HCT116 (cell line): Measurements from ENCODE around the gene CFAP54. TPM values are rescaled to one million over a fixed set of nuclear protein-coding genes. Genes with fewer than 3 reads are reported as not detected.

Experiments
- ATAC-seq: fragments of 200-7000 bp; cut with Tn5 transposase; 2 replicates; pipeline ENCODE4 v1.9.1; 2020; ENCODE audit warnings: mild to moderate bottlenecking, moderate library complexity
- BruUV-seq: library from RNA; stranded (reverse); fragments of 400-500 nt; replicated peaks from 2 replicates; lab custom pipeline; 2021; lab: Mats Ljungman, UMichigan
- CTCF ChIA-PET: fragments of 300-600 bp; sonication (Branson Sonifier 250); formaldehyde crosslinking; loops from one replicate; lab custom pipeline; 2021; ENCODE audit warnings: antibody characterized with exemption; lab: Charles Lee
- POLR2A ChIA-PET: fragments of 300-600, 350-600 bp; sonication (Branson Sonifier 250); formaldehyde crosslinking; loops from one replicate; lab custom pipeline; 2021; ENCODE audit warnings: antibody characterized with exemption; lab: Charles Lee
- RAD21 ChIA-PET, 2 experiments: fragments of 300-600 bp; sonication (Branson Sonifier 250); formaldehyde crosslinking; loops; one replicate each; lab custom pipeline; 2023; ENCODE audit warnings: low total read pairs in 2 of 2; ENCODE audit not compliant: uncharacterized antibody in 2 of 2, unreplicated experiment in 2 of 2, low non-redundant PET in 1 of 2; lab: Charles Lee
- DNase-seq: peaks from one replicate; pipeline ENCODE4 v3.0.0-alpha.2; 2010; ENCODE audit warnings: low read depth, low spot score
- H2AFZ ChIP-seq: fragments of 200-600 bp; shearing (Covaris generic), sonication (generic); 2 replicates; pipeline ENCODE4 v1.6.1; 2017; ENCODE audit warnings: low read depth, mixed run types, mixed read lengths, antibody characterized with exemption, low read length; ENCODE audit not compliant: poor library complexity, severe bottlenecking
- H3K27ac ChIP-seq: 2 replicates; pipeline ENCODE4 v1.5.1; 2012; ENCODE audit warnings: low read depth, low read length
- H3K27me3 ChIP-seq: fragments of 200-600 bp; sonication (generic); 2 replicates; pipeline ENCODE4 v1.6.1; 2016; ENCODE audit warnings: mixed run types, low read length, mixed read lengths; ENCODE audit not compliant: insufficient read depth
- H3K36me3 ChIP-seq, 2 experiments: fragments of 200-500 bp in 1 of 2; fragments of 200-600 bp in 1 of 2; sonication (Bioruptor generic) in 1 of 2; sonication (generic) in 1 of 2; 2 replicates each; pipeline versions ENCODE4 v1.5.1 to v1.6.1; 2014 to 2016; ENCODE audit warnings: low read length in 2 of 2, inconsistent platforms in 1 of 2, mixed read lengths in 1 of 2, mixed run types in 1 of 2; ENCODE audit not compliant: insufficient read depth in 2 of 2, control insufficient read depth in 1 of 2
- H3K4me1 ChIP-seq, 2 experiments: fragments of 200-600 bp in 1 of 2; sonication (generic) in 1 of 2; 2 replicates each; pipeline versions ENCODE4 v1.5.1 to v1.6.1; 2012 to 2017; ENCODE audit warnings: low read length in 2 of 2, inconsistent platforms in 1 of 2, mild to moderate bottlenecking in 1 of 2, mixed read lengths in 1 of 2, mixed run types in 1 of 2, moderate library complexity in 1 of 2; ENCODE audit not compliant: insufficient read depth in 2 of 2, control insufficient read depth in 1 of 2
- H3K4me2 ChIP-seq: fragments of 200-600 bp; sonication (generic); 2 replicates; pipeline ENCODE4 v1.6.1; 2017; ENCODE audit warnings: mixed run types, low read length, mixed read lengths
- H3K4me3 ChIP-seq, 2 experiments: fragments of 200-600 bp in 1 of 2; sonication (generic) in 1 of 2; replicated peaks in 1 of 2; 2 replicates each; pipeline ENCODE4 v1.5.1; 2011 to 2016; ENCODE audit warnings: low read length in 2 of 2, control low read depth in 1 of 2, low read depth in 1 of 2, mild to moderate bottlenecking in 1 of 2, mixed read lengths in 1 of 2, mixed run types in 1 of 2
- H3K79me2 ChIP-seq: fragments of 200-600 bp; sonication (generic); 2 replicates; pipeline ENCODE4 v1.6.1; 2017; ENCODE audit warnings: mild to moderate bottlenecking, mixed run types, low read length, moderate library complexity, mixed read lengths; ENCODE audit not compliant: insufficient read depth
- H3K9ac ChIP-seq: fragments of 200-600 bp; sonication (generic); 2 replicates; pipeline ENCODE4 v1.6.1; 2016; ENCODE audit warnings: low read length, mixed read lengths
- H3K9me2 ChIP-seq: fragments of 200-600 bp; sonication (generic), shearing (Covaris generic); 2 replicates; pipeline ENCODE4 v1.6.1; 2017; ENCODE audit warnings: mixed run types, mild to moderate bottlenecking, moderate library complexity; ENCODE audit not compliant: insufficient read depth
- H3K9me3 ChIP-seq, 2 experiments: fragments of 200-500 bp in 1 of 2; fragments of 200-600 bp in 1 of 2; sonication (Bioruptor generic) in 1 of 2; sonication (generic) in 1 of 2; 2 replicates each; pipeline ENCODE4 v1.6.1; 2014 to 2017; ENCODE audit warnings: low read length in 2 of 2, mixed read lengths in 2 of 2, inconsistent platforms in 1 of 2, low read depth in 1 of 2, mild to moderate bottlenecking in 1 of 2, mixed run types in 1 of 2, moderate library complexity in 1 of 2; ENCODE audit not compliant: control insufficient read depth in 1 of 2, insufficient read depth in 1 of 2
- H4K20me1 ChIP-seq: fragments of 200-600 bp; sonication (generic), shearing (Covaris generic); 2 replicates; pipeline ENCODE4 v1.6.1; 2017; ENCODE audit warnings: mixed run types, mild to moderate bottlenecking, moderate library complexity; ENCODE audit not compliant: insufficient read depth
- CTCF ChIP-seq, 3 experiments: fragments of 200-600 bp in 1 of 3; sonication (generic) in 1 of 3; IDR thresholded peaks in 2 of 3; conservative IDR thresholded peaks in 1 of 3; 2 replicates each; pipeline ENCODE4 v1.5.1; 2012 to 2017; ENCODE audit warnings: low read depth in 2 of 3, low read length in 2 of 3, antibody characterized with exemption in 1 of 3, borderline replicate concordance in 1 of 3, control low read depth in 1 of 3, mild to moderate bottlenecking in 1 of 3, mixed read lengths in 1 of 3, mixed run types in 1 of 3, moderate library complexity in 1 of 3; ENCODE audit not compliant: insufficient read depth in 1 of 3
- ELF1 ChIP-seq: IDR thresholded peaks from 2 replicates; pipeline ENCODE4 v1.6.1; 2012; ENCODE audit warnings: low read depth, borderline replicate concordance
- EZH2 ChIP-seq: fragments of 200-600 bp; sonication (generic); IDR thresholded peaks from 2 replicates; pipeline ENCODE4 v1.6.1; 2017; ENCODE audit warnings: antibody characterized with exemption, mixed run types
- FOSL1 ChIP-seq: IDR thresholded peaks from 2 replicates; pipeline ENCODE4 v1.6.1; 2012; ENCODE audit warnings: low read depth
- POLR2AphosphoS5 ChIP-seq: IDR thresholded peaks from 2 replicates; pipeline ENCODE4 v1.6.1; 2011; ENCODE audit warnings: mild to moderate bottlenecking, low read depth, low read length, moderate library complexity
- REST ChIP-seq: IDR thresholded peaks from 2 replicates; pipeline ENCODE4 v1.6.1; 2012; ENCODE audit warnings: low read depth
- SIN3A ChIP-seq: IDR thresholded peaks from 2 replicates; pipeline ENCODE4 v1.6.1; 2012; ENCODE audit warnings: low read depth
- SP1 ChIP-seq: IDR thresholded peaks from 2 replicates; pipeline ENCODE4 v1.6.1; 2012; ENCODE audit warnings: low read depth
- SRF ChIP-seq: IDR thresholded peaks from 2 replicates; pipeline ENCODE4 v1.6.1; 2012; ENCODE audit warnings: low read depth
- TCF7L2 ChIP-seq: IDR thresholded peaks from 2 replicates; pipeline ENCODE4 v1.7.0; 2011; ENCODE audit warnings: borderline replicate concordance, inconsistent platforms; ENCODE audit not compliant: insufficient read depth, insufficient read length; ENCODE audit errors: extremely low read depth
- ZFX ChIP-seq: fragments of 450-650 bp; IDR thresholded peaks from 2 replicates; pipeline ENCODE4 v1.6.1; 2017
- intact Hi-C: fragments of 100-400 bp; cut with micrococcal nuclease; formaldehyde crosslinking; loops from 2 replicates; pipeline ENCODE4 v1.10.0; 2022
- total RNA-seq: library from RNA; stranded (reverse); gene quantifications from one replicate; pipeline ENCODE4 v1.2.1, GENCODE V29; 2021; ENCODE audit not compliant: unreplicated experiment
- TF ChIP-seq, protein P1 (sequence below): IDR thresholded peaks from 2 replicates; pipeline ENCODE4 v1.6.1; 2012
- TF ChIP-seq, protein P2 (sequence below): IDR thresholded peaks from 2 replicates; pipeline ENCODE4 v1.6.1; 2011; ENCODE audit warnings: mild to moderate bottlenecking, low read length, moderate library complexity; ENCODE audit not compliant: insufficient replicate concordance; ENCODE audit errors: extremely low read depth

CFAP54 gene
- total RNA-seq, 1 experiment from 2014 or later, result 0.25 TPM

DNA sequence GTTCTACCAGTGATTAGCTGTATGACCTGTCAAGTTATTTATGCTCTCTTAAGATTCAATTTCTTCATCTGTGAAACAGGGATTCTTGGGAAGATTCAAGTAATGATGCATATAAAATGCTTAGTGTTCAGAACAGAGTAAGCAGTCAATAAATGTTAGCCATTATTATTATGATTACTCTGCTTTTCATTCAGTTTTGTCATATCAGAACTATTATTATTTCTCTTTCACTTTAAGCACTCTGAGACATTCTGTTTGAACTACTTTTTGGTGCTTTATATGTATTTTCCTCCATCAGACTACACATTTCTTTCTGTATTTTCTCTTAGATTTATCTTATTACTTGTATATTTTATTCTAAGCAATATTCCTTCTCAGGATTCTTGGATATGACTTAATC, 81.2 kb downstream of the CFAP54 start:
- Histone ChIP-seq H3K27me3 (0 out of 2 replicates have a peak, but pooled peaks cover 3% of the 10 kb centered on the region), H3K27ac (no peak overlapping the region), H3K9me2 (no peaks in the 10 kb centered on the region), H2AFZ (no peak overlapping the region), H3K4me3 (no peak overlapping the region), H3K36me3 (no peaks in the 10 kb centered on the region), H3K79me2 (no peaks in the 10 kb centered on the region), H3K9ac (no peak overlapping the region), H3K4me2 (no peak overlapping the region), H3K9me3 (no peaks in the 10 kb centered on the region), H4K20me1 (no peaks in the 10 kb centered on the region), H3K4me1 (no peaks in the 10 kb centered on the region)
- TF ChIP-seq EZH2 (no peak), TCF7L2 (no peak), CTCF (IDR thresholded peaks at IDR 0.05 in 2 of 3, conservative IDR thresholded peaks at IDR 0.05 in 1 of 3; ENCODE audit: borderline replicate concordance in 1 of 3, insufficient read depth in 1 of 3, low read depth in 2 of 3, low read length in 2 of 3) (no peak), ELF1 (no peak), FOSL1 (no peak), SP1 (no peak), SIN3A (no peak), POLR2AphosphoS5 (no peak), SRF (no peak), REST (no peak), ZFX (no peak)
- TF ChIP-seq, protein P1, sequence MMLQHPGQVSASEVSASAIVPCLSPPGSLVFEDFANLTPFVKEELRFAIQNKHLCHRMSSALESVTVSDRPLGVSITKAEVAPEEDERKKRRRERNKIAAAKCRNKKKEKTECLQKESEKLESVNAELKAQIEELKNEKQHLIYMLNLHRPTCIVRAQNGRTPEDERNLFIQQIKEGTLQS, result no peak
- TF ChIP-seq, protein P2, sequence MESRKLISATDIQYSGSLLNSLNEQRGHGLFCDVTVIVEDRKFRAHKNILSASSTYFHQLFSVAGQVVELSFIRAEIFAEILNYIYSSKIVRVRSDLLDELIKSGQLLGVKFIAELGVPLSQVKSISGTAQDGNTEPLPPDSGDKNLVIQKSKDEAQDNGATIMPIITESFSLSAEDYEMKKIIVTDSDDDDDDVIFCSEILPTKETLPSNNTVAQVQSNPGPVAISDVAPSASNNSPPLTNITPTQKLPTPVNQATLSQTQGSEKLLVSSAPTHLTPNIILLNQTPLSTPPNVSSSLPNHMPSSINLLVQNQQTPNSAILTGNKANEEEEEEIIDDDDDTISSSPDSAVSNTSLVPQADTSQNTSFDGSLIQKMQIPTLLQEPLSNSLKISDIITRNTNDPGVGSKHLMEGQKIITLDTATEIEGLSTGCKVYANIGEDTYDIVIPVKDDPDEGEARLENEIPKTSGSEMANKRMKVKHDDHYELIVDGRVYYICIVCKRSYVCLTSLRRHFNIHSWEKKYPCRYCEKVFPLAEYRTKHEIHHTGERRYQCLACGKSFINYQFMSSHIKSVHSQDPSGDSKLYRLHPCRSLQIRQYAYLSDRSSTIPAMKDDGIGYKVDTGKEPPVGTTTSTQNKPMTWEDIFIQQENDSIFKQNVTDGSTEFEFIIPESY, result no peak
- BruUV-seq, result no TSS peak
- intact Hi-C loops, result loop anchor here (10.0 kb wide), 1 partner anchor 834 kb away; no protein-coding TSS in a partner anchor
- ATAC-seq, result no peak
- POLR2A ChIA-PET, result no interaction called here
- CTCF ChIA-PET, result no interaction called here
- RAD21 ChIA-PET, result no interaction called here
- no peak for DNase-seq
